HL-60 (cell line): ENCODE results near the gene BTBD19.

ENCODE experiments used
- DNase-seq, 2 experiments: peaks; one replicate each; pipeline ENCODE4 v3.0.0-alpha.2; 2010 to 2020; ENCODE audit warnings: low read depth in 1 of 2, low spot score in 1 of 2
- H3K27ac ChIP-seq: fragments of 250-450 bp; sonication (Bioruptor Pico); replicated peaks from 2 replicates; pipeline ENCODE4 v1.5.1; 2020; ENCODE audit warnings: mild to moderate bottlenecking, moderate library complexity
- H3K27me3 ChIP-seq: fragments of 250-450 bp; sonication (Bioruptor Pico); 2 replicates; pipeline ENCODE4 v1.5.1; 2021; ENCODE audit warnings: mild to moderate bottlenecking, moderate library complexity; ENCODE audit not compliant: insufficient read depth, poor library complexity, severe bottlenecking
- H3K4me3 ChIP-seq: replicated peaks from 2 replicates; pipeline ENCODE4 v1.5.1; 2011; ENCODE audit warnings: mild to moderate bottlenecking, control low read depth, low read length; ENCODE audit not compliant: insufficient read depth
- CTCF ChIP-seq: IDR thresholded peaks from one replicate; pipeline ENCODE4 v1.5.1; 2011; ENCODE audit warnings: low read length, control low read depth, inconsistent platforms; ENCODE audit not compliant: insufficient read depth
- GABPA ChIP-seq: IDR thresholded peaks from 2 replicates; pipeline ENCODE4 v1.6.1; 2012; ENCODE audit warnings: low read depth
- POLR2AphosphoS5 ChIP-seq: IDR thresholded peaks from 2 replicates; pipeline ENCODE4 v1.6.1; 2012; ENCODE audit warnings: low read depth
- REST ChIP-seq: IDR thresholded peaks from 2 replicates; pipeline ENCODE4 v1.6.1; 2012; ENCODE audit warnings: low read depth; ENCODE audit not compliant: insufficient replicate concordance
- SPI1 ChIP-seq: IDR thresholded peaks from 2 replicates; pipeline ENCODE4 v1.6.1; 2012; ENCODE audit warnings: low read depth, mild to moderate bottlenecking, borderline replicate concordance

BTBD19 gene

GRCh38 chr1:44805311-44806024 lies 2.9 kb upstream of the BTBD19 start:
- H3K4me3 ChIP-seq = no peak overlapping the region
- DNase-seq = no peak
- TF ChIP-seq CTCF = no peak
- TF ChIP-seq GABPA = no peak
- TF ChIP-seq REST = no peak
- no peak for TF ChIP-seq POLR2AphosphoS5
- no peak for TF ChIP-seq SPI1
- no peak overlapping the region for H3K27ac ChIP-seq
- no peaks in the 10 kb centered on the region for H3K27me3 ChIP-seq

GRCh38 chr1:44806025-44806703 lies 2.2 kb upstream of the BTBD19 start:
- Histone ChIP-seq H3K27me3 (no peaks in the 10 kb centered on the region), H3K4me3 (no peak overlapping the region), H3K27ac (peak overlapping the region; percentile 100)
- DNase-seq = no peak
- TF ChIP-seq GABPA (no peak), POLR2AphosphoS5 (no peak), REST (no peak), SPI1 (no peak), CTCF (no peak)

GRCh38 chr1:44806704-44807363 lies 1.5 kb upstream of the BTBD19 start, which contains the start of gene DYNLT4:
Gene DYNLT4 (minus strand): TSS chr1:44807351. CDS start chr1:44806668, 683 bp downstream.
- DNase-seq = no peak
- H3K27me3 ChIP-seq = no peaks in the 10 kb centered on the region
- H3K4me3 ChIP-seq = no peak within 1 kb of the TSS
- TF ChIP-seq SPI1 (no peak), REST (no peak), POLR2AphosphoS5 (no peak), CTCF (no peak), GABPA (no peak)
- peak within 1 kb of the TSS; percentile 100 for H3K27ac ChIP-seq
